GM18502 (cell line): ENCODE measurements around the gene CCDC27.
"Not testable (repeated sequence)": the region's sequence is repeated elsewhere in the genome, so short reads cannot be mapped to it uniquely, and the experiment has no call there.

Source experiments
- ATAC-seq: cut with Tn5 transposase; IDR thresholded peaks from one replicate; pipeline ENCODE4 v1.9.1; 2021; ENCODE audit warnings: mild to moderate bottlenecking; ENCODE audit not compliant: unreplicated experiment, poor library complexity

CCDC27 gene

DNA sequence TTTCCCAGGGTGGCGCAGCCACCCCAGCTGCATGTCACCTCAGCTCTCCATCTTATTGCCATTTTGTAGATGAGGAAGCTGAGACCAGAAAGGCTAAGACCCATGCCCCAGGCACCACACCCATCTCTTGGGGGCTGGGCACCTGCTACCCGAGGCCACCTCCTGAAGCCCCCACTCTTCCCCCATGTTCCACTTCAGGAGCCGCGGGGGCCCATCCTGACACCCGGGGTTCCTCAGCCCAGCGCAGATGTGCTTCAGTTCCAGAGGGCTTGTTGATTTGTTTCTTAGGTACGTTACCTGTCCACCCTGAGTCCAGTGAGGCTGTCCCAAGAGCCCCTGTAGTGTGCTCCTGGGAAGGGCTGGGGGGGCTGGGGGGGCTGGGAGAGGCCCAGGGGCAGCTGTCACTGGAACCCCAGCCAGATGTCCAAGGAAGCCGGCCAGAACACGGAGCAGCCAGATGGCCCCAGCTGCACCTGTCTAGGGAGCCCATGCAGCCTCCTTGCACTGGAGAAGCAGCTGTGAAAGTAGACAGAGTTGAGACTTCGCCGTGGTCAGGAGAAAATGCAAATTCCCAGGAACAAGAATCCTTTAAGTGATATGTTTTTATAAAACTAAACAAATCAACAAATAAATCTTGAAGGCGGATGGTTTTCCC is 17.1 kb upstream of the CCDC27 start:
- ATAC-seq, result no peak

- no peak for ATAC-seq
These were observed 16.6 kb upstream of the CCDC27 start for GRCh38 chr1:3735688-3736087.

DNA sequence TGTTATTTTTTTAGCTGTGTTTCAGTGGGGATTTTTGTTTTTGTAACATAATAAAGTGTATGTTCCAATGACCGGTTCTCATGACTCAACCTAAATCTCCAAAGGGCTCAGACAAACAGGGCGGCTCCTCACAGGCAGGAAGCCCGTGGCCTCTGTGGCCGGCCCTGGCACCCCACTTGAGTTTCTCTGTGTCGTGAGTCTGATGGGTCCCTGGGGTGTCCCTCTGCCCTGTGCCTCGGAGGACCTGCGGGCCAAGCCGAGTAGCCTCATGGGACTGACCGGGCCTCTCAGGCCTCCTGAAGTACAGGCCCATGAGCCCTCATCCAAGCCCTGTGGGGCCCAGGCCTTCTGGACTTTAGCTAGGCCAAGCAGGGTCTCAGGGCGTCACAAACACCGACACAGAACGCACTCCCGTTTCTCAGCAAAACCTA is 16.1 kb upstream of the CCDC27 start:
- ATAC-seq, result no peak

GRCh38 chr1:3736708-3737107 is 15.5 kb upstream of the CCDC27 start:
- ATAC-seq, result no peak

DNA sequence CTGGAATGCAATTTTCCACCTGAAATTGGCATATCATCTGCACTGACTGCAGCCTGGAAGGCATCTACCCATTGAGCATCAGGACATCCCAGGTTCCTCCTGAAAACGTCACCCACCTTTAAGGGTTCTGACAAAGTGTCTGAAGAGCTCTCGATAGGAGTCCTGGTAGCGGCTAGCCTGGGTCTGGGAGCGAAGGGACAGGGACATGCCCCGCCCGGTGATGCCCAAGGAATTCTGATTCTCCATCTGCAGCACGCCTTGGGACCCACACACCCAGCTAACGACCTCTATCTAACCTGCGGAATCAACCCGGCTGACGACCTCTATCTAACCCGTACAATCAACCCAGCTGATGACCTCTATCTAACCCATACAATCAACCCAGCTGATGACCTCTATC is 13.3 kb upstream of the CCDC27 start:
- no peak for ATAC-seq

- ATAC-seq, result no peak
These were observed 12.2 kb upstream of the CCDC27 start for GRCh38 chr1:3740042-3740441.

GRCh38 chr1:3740752-3741151 is 11.5 kb upstream of the CCDC27 start:
- ATAC-seq, result no peak

DNA sequence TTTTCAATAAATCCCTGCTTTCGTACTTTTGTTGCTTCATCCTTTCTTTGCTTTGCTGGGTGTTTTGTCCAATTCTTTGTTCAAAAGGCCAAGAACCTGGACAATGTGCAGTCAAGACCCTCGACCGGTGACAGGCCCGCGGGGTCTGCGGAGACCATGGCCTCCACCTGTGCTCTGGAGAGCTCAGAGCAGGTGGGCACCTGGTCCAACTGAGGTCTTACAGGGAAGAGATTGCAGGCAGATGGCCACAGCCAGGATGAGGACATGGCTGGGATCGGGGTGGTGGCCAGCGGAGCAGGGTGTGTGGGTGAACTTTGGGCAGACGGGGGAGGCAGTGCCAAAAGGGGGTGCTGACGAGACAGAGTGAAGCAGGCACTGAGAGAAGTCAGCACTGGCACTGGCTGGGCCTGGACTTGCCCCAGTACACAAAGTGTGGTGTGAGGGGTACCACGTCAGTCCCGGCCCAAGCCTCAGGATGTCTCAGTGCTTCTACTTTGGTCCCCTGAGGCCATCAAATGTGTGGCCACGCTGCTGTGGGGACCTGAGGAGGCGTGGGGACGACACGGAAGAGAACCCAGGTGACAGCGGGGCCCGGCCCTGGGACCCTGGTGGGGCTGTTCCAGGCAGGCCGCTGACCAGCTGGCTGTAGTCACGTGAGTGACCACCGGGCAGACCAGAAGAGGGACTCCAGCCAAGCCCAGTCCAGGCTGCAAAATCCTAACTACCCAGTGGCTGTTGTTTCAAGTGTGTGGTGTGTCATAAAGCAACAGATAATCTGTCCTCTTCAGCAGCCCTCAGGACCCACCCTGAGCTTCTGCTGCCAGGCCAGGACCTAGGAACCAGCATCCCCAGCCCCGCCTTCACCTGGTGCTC is 10.4 kb upstream of the CCDC27 start:
- ATAC-seq, result no peak

- no peak for ATAC-seq
These were observed 9.6 kb upstream of the CCDC27 start for GRCh38 chr1:3742439-3743298.

- ATAC-seq, result no peak
These were observed 8.8 kb upstream of the CCDC27 start for GRCh38 chr1:3743421-3743820.

GRCh38 chr1:3743826-3744225 is 8.4 kb upstream of the CCDC27 start:
- ATAC-seq, result no peak

DNA sequence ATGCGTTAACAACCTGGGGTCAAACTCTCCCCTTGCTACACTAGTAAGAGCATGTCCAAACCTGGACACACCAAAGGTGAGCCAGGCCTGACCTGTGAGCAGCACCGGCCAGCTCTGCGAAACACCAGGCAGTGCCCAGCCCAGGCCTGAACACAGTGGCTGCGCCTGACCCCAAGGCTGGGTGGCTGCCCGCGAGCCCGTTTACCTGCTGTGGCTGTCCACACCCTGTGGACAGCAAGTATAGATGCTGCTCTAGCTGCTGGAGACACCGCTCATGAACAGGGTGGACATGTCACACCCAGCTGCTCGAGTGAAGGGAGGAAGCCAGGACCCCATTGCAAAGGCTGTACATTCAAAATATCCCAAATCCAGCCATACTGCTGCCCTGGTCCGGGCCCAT is 7.6 kb upstream of the CCDC27 start:
- ATAC-seq, result no peak

- no peak for ATAC-seq
These were observed 7.2 kb upstream of the CCDC27 start for GRCh38 chr1:3745071-3745470.

GRCh38 chr1:3745590-3746381 is 6.5 kb upstream of the CCDC27 start:
- no peak for ATAC-seq

DNA sequence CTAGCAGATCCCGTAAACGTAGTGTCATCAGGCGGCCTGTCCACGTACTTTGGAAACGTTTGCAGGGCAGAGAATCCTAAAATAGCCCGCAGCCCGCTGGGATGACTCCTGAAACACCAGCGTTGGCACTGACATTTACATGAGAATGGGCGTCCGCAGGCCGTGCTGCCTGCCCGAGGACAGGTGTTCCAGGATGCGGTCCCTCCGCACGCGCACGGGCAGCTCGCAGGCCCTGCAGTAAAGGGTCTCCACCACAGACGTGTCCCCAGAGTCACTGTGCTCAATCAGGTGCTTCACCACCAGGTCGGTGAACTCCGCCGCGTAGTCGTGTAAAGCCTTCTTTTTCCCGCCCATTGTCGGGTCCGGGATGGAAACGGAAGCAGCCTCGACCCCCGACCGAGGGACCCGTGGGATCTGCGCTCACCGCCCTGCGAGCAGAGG is 5.8 kb upstream of the CCDC27 start:
- ATAC-seq, result peak; percentile 8

- ATAC-seq, result peak; percentile 87
These were observed 5.3 kb upstream of the CCDC27 start for GRCh38 chr1:3746830-3747521.

DNA sequence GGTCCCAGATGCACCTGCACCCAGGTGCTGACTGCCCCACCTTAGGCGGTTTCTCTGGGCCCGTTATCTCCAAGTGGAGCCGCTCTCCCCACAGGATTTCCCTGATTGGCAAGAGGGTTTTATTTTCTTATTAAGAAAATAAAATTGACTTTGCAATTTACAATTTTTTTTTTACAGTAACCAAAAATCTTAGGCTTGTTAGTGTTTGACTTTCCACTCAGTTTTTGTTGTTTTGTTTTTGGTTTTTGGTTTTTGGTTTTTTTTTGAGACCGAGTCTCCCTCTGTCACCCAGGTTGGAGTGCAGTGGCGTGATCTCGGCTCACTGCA is 4.8 kb upstream of the CCDC27 start:
- no peak for ATAC-seq

- no peak for ATAC-seq
These were observed 4.3 kb upstream of the CCDC27 start for GRCh38 chr1:3747903-3748302.

DNA sequence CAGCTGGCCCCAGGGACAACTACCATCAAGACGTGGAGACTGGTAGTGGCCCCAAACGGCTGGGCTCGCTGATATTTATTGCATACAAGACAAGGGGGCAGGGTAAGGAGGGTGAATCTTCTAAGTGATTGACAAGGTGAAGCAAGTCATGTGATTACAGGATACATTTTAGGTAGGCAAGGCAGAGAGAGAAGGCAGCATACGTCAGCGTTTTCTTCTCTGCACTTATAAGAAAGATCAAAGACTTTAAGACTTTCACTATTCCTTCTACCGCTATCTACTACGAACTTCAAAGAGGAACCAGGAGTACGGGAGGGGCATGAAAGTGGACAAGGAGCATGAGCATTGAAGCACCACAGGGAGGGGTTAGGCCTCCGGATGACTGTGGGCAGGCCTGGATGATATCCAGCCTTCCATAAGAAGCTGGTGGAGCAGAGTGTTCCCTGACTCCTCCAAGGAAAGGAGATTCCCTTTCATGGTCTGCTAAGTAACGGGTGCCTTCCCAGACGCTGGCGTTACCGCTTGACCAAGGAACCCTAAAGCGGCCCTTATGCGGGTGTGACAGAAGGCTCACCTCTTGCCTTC is 3.8 kb upstream of the CCDC27 start:
- not testable (repeated sequence) for ATAC-seq
